ENCODE results near the gene OTUB2.

Gene OTUB2

DNA sequence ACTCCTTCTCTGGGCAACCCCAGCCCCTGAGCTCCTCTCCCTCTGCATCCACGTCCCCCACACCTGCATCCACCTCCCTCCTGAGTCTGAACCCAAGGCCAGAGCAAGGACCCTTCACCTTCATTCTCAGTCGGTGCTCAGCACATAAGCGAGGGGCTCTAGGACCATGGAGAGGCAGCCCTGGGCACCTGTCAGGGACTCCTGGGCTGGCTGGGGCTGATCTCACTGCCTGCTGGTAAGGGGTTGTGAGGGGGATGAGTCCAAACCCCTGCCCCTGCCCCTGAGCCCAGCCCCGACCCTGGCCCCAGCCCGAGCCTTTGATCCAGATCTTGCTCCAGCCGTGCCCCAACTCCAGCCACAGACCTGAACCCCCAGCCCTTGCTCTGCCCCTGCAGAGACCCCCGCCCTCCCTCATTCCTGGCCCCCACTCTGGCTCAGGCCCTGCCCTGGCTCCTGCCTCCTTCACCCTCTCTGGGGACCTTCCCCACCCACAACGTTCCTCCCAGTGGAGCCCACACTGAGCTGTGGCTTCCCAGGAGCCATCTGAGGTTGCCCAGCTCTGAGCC, 29.9 kb upstream of the OTUB2 start:
- FAIRE-seq (no peak), DNase-seq (ENCODE audit: insufficient read length, low spot score) (no peak)

DNA sequence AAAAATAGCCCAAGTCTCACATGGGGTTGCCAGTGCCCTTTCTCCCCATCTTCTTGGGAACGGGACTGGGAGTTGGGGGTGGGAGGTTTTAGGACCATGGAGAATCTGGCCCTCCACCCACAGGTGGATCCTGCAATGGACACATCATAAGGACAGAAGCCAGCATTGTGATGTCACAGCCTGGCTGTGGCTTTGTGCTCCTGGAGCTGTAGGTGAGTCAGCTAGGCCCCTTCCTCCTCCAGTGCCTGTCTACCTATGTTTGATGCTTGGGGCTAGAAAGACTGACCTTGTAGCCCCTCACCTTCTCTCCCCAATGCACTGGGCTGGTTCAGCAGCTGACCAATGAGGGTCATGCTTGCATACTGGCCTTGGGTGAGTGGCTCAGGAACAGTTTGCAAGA, 29.1 kb upstream of the OTUB2 start, which contains the start of gene CCDC197:
TSS of gene CCDC197 (plus strand) at position 220 of the 400 bp plus-strand sequence. CDS start 831 bp downstream, outside the sequence.
- DNase-seq (ENCODE audit: insufficient read length, low spot score) (no peak), FAIRE-seq (no peak)

GRCh38 chr14:93997916-93998870, 27.9 kb upstream of the OTUB2 start:
- FAIRE-seq = no peak

DNA sequence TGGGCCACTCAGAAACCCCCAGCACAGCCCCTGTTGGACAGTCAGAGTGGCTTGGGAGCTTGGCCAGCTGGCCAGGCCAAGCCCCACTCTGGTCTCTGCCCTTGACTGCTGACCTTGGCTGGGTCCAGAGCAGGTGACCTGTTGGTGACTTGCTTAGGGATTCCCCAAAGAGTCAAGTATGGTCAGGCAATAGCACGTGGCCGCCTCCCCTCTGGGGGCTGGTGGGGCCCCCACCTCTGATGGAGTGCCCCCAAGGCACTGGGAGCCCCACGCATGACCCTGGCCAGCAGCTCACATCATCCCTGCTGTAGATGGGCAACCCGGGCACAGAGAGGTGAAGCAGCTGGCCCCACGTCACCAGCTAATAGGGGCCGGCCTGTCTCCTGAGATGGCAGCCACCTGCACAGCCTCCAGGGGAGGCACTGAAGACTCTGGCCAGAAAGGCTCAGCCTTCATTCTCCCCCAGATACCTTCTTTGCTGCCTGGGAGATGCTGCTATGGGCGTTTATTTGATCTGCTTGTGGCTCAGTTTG, 27.2 kb upstream of the OTUB2 start:
- DNase-seq (ENCODE audit: insufficient read length, low spot score) (no peak), FAIRE-seq (no peak)

More at GRCh38 chr14:93997916-93998870, 27.9 kb upstream of the OTUB2 start:
- no peak for DNase-seq (ENCODE audit: insufficient read length, low spot score)

GRCh38 chr14:93999573-93999972, 26.6 kb upstream of the OTUB2 start:
- DNase-seq (ENCODE audit: insufficient read length, low spot score) (no peak), FAIRE-seq (no peak)

GRCh38 chr14:94000267-94000666, 25.9 kb upstream of the OTUB2 start:
- FAIRE-seq = no peak
- no peak for DNase-seq (ENCODE audit: insufficient read length, low spot score)

DNA sequence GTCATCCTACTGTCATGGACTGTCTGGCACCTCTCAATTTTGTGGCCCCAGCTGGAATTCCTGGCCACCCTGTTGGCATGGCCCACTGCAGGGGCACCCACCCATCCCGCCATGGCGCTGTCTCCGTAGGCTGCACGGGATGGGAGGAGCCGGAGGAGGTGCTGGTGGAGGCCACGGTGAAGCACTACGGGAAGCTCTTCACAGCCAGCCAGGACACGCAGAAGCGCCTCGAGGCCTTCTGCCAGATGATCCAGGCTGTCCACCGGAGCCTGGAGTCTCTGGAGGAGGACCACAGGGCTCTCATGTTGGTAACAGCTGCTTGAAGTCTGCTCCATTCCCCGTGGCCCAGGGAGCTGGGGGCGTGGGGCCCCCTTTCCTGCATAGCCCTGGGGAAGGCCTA, 25.1 kb upstream of the OTUB2 start:
- DNase-seq (ENCODE audit: insufficient read length, low spot score) (no peak), FAIRE-seq (no peak)

DNA sequence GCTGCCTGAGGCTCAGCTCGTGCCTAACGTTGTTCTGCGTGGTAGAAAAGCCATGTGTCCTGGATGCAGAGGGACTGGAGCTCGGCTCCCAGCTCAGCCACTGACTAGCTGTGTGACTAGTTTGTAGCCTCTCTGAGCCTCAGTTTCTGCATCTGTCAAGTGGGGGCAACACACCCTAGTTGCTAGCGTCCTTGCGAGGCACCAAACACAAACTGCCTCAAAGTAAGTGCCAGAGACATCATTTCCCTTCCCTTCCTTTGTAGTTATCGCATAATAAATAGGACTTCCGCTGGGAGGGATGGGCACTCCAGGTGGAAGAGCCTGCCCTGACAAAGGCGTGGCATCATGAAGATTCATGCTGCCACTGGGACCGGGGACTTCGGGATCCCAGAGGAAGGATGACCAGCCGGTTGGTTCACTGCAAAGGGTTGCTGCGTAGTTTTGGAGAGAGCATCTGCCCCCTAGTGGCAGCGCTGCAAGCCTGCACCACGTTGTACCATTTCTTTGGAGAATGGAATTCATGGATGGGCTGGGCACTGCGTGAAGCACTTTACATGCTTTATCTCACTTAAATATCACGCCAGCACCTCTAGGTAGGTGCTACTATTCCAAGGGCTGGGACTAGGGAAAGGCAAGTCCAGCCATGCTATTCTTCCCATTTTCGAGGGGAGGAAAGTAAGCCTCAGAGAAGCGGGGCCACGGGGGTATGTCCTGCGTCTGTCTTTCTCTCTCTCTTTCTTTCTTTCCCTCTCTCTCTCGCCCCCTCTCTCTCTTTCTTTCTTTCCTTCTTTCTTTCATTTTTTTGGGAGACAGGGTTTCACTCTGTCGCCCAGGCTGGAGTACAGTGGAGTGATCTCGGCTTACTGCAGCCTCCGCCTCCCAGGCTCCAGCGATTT, 24.4 kb upstream of the OTUB2 start:
- DNase-seq (ENCODE audit: insufficient read length, low spot score) (peak; percentile 87), FAIRE-seq (peak; percentile 82)

- no peak for DNase-seq (ENCODE audit: insufficient read length, low spot score)
- FAIRE-seq = peak; percentile 48
These were observed 22.7 kb upstream of the OTUB2 start for GRCh38 chr14:94003397-94003796.

- FAIRE-seq (no peak), DNase-seq (ENCODE audit: insufficient read length, low spot score) (no peak)
These were observed 22.1 kb upstream of the OTUB2 start for GRCh38 chr14:94004015-94004414.

DNA sequence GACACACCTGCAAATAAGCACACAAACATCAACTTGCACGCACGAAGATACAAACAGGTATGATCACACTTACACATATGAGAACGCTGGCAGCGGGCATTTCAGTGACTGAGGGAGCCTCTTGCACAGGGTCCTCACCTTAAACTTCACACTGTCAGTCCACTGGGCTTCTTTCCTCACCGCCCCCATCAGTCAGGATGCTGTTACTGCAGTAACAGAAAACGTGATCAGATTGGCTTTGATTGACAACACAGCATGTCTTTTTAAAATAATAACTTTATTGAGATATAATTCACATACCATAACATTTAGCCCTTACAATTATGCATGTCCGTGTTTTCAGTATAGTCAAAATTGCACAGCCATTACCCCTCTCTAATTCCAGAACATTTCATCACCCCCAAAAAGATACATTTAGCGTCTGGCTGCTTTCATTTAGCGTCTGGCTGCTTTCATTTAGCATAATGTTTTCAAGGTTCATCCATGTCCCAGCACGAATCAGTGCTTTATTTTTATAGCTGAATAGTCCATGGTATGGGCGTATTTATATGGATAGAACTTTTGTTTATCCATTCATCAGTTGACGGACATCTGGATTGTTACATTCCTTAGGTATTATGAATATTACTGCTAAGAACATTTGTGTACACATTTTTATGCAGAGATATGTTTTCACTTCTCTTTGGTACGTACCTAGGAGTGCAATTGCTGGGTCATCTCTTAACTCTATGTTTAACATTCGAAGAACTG, 20.6 kb upstream of the OTUB2 start:
- DNase-seq (ENCODE audit: insufficient read length, low spot score) (no peak), FAIRE-seq (no peak)

DNA sequence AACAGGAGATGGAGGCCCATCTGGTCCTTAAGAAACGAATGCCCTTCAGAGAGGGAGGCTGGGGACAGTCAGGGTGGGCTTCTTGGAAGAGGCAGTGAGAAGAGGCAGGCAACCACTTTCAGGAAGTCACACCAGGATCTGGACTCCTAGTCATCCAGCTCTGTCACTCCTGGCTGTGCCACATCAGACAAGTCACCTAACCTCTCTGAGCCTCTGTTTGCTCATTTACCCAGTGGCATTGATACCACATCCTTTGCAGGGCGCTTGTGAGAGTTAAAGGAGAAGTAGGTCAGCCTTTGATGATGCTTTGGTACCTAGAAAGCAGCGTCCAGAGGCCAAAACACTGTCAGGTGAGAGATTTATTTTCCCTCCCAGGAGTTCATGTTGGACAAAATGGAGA, 17.9 kb upstream of the OTUB2 start:
- DNase-seq (ENCODE audit: insufficient read length, low spot score) = no peak
- FAIRE-seq = no peak

DNA sequence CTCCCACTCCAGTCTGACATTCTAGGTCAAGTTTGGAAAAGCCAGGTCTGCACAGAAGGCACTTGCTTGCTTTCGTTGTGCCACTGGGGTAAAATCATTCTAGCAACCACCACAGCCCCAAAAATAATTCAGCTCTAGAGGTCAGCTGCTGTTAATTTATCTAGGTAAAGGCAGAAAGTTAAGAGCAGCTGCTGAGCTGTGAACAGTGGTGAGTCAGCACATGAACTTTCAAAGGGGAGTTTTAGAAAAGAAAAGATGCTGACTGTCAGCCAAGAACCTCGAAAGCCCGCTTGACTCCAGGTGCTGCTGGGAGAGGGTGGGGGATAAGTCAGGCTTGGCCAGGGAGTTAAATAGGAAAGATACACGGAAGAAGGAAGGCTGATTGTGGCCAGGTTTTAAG, 16.4 kb upstream of the OTUB2 start:
- DNase-seq (ENCODE audit: insufficient read length, low spot score) (peak; percentile 26), FAIRE-seq (no peak)

GRCh38 chr14:94010625-94011024, 15.5 kb upstream of the OTUB2 start:
- FAIRE-seq (no peak), DNase-seq (ENCODE audit: insufficient read length, low spot score) (no peak)

- FAIRE-seq (no peak), DNase-seq (ENCODE audit: insufficient read length, low spot score) (no peak)
These were observed 14.3 kb upstream of the OTUB2 start for GRCh38 chr14:94011795-94012194.

- FAIRE-seq = no peak
- no peak for DNase-seq (ENCODE audit: insufficient read length, low spot score)
These were observed 11.8 kb upstream of the OTUB2 start for GRCh38 chr14:94014382-94014781.

DNA sequence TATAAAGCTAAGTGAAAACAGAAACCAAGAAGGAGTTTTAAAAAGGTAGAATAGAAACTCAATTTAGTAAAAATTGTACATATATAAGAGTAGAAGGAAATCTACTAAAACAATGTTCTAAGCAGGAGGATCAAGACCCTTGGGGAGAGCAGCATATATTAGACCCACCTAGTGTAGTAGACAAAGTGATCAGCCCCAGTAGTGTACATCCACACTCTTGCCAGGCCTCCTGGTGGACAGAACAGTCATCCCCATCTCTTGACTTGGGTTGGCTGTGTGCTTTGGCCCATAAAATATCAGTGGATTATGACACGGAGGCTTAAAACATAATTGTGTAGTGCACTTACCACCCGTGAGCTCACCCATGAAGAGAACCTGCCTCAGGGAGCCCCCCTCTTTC, 10.9 kb upstream of the OTUB2 start:
- FAIRE-seq = no peak
- DNase-seq (ENCODE audit: insufficient read length, low spot score) = no peak

- DNase-seq (ENCODE audit: insufficient read length, low spot score) (no peak), FAIRE-seq (no peak)
These were observed 9.6 kb upstream of the OTUB2 start for GRCh38 chr14:94016446-94016976.

DNA sequence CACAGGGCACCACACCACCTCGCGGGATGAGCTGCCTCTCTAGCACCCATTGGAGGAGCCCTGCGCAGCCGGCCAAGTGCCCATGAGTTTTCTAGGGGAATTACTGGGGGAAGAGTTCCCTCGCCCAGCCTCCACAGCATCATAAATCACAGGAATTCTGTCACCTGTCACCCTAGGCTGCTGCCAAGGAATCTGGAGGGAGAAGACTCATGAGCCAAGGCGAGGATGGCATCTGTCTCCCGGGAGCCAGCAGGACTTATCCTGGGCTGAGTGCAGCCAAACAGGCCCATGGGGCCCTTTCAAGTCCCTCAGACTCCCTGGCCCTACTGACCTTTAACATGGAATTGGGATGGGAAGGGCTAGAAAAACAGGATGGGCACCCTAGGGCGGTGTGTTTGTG, 7.8 kb upstream of the OTUB2 start:
- DNase-seq (ENCODE audit: insufficient read length, low spot score) (no peak), FAIRE-seq (no peak)

GRCh38 chr14:94019329-94019728, 6.8 kb upstream of the OTUB2 start:
- FAIRE-seq (no peak), DNase-seq (ENCODE audit: insufficient read length, low spot score) (no peak)
